Fibroblast of lung (primary cell): ENCODE data around the gene WSB1.

Source experiments
- CTCF ChIP-seq, 2 donors: IDR thresholded peaks in 1 of 2; conservative IDR thresholded peaks in 1 of 2; 1 replicate in 1 of 2; 2 replicates in 1 of 2; pipeline ENCODE4 v1.5.1; 2011 to 2012; ENCODE audit warnings: low read length in 2 of 2, control low read depth in 1 of 2, inconsistent platforms in 1 of 2, low read depth in 1 of 2, mild to moderate bottlenecking in 1 of 2
- EZH2 ChIP-seq: IDR thresholded peaks from 2 replicates; pipeline ENCODE4 v1.5.1; 2012; ENCODE audit warnings: low read length, control low read depth, mild to moderate bottlenecking; ENCODE audit errors: missing control alignments

GRCh38 chr17:27332047-27332393 lies 38.1 kb downstream of the WSB1 start:
- TF ChIP-seq CTCF (conservative IDR thresholded peaks at IDR 0.05 in 1 of 2, IDR thresholded peaks at IDR 0.05 in 1 of 2; ENCODE audit: low read depth in 1 of 2, low read length in 2 of 2) (no peak), EZH2 (no peak)
